Measurements from ENCODE around the gene L3MBTL4.
A peak's percentile ranks its signal among the peaks of the same experiment; 100 is the strongest.

Gene L3MBTL4

GRCh38 chr18:6249788-6250187 is 164.9 kb downstream of the L3MBTL4 start:
- DNase-seq (ENCODE audit: low spot score), result no peak

- no peak for DNase-seq (ENCODE audit: low spot score)
Measured at GRCh38 chr18:6249170-6249569, 165.5 kb downstream of the L3MBTL4 start.

GRCh38 chr18:6248017-6248416 is 166.7 kb downstream of the L3MBTL4 start:
- DNase-seq (ENCODE audit: low spot score), result no peak

- no peak for DNase-seq (ENCODE audit: low spot score)
Measured at GRCh38 chr18:6242004-6242403, 172.7 kb downstream of the L3MBTL4 start.

- no peak for DNase-seq (ENCODE audit: low spot score)
Measured at GRCh38 chr18:6239716-6240115, 175.0 kb downstream of the L3MBTL4 start.

GRCh38 chr18:6236258-6236657 is 178.5 kb downstream of the L3MBTL4 start:
- DNase-seq (ENCODE audit: low spot score), result no peak

- DNase-seq (ENCODE audit: low spot score), result no peak
Measured at GRCh38 chr18:6222271-6222670, 192.4 kb downstream of the L3MBTL4 start.

GRCh38 chr18:6221602-6222014 is 193.1 kb downstream of the L3MBTL4 start:
- no peak for DNase-seq (ENCODE audit: low spot score)

GRCh38 chr18:6220129-6220528 is 194.6 kb downstream of the L3MBTL4 start:
- DNase-seq (ENCODE audit: low spot score), result no peak

- peak; percentile 22 for DNase-seq (ENCODE audit: low spot score)
Measured at GRCh38 chr18:6219116-6219717, 195.5 kb downstream of the L3MBTL4 start.

- DNase-seq (ENCODE audit: low spot score), result no peak
Measured at GRCh38 chr18:6215888-6216287, 198.8 kb downstream of the L3MBTL4 start.

- DNase-seq (ENCODE audit: low spot score), result no peak
Measured at GRCh38 chr18:6211174-6211504, 203.6 kb downstream of the L3MBTL4 start.

GRCh38 chr18:6210349-6211173 is 204.2 kb downstream of the L3MBTL4 start:
- DNase-seq (ENCODE audit: low spot score), result no peak

GRCh38 chr18:6207941-6208340 is 206.8 kb downstream of the L3MBTL4 start:
- no peak for DNase-seq (ENCODE audit: low spot score)

- peak; percentile 81 for DNase-seq (ENCODE audit: low spot score)
Measured at GRCh38 chr18:6207116-6207515, 207.6 kb downstream of the L3MBTL4 start.

- no peak for DNase-seq (ENCODE audit: low spot score)
Measured at GRCh38 chr18:6205706-6206105, 209.0 kb downstream of the L3MBTL4 start.

- DNase-seq (ENCODE audit: low spot score), result no peak
Measured at GRCh38 chr18:6204476-6204875, 210.2 kb downstream of the L3MBTL4 start.

GRCh38 chr18:6203791-6204190 is 210.9 kb downstream of the L3MBTL4 start:
- peak; percentile 93 for DNase-seq (ENCODE audit: low spot score)

GRCh38 chr18:6202861-6203260 is 211.8 kb downstream of the L3MBTL4 start:
- no peak for DNase-seq (ENCODE audit: low spot score)

- DNase-seq (ENCODE audit: low spot score), result no peak
Measured at GRCh38 chr18:6200204-6200774, 214.4 kb downstream of the L3MBTL4 start.

GRCh38 chr18:6199777-6200176 is 214.9 kb downstream of the L3MBTL4 start:
- DNase-seq (ENCODE audit: low spot score), result no peak

- DNase-seq (ENCODE audit: low spot score), result no peak
Measured at GRCh38 chr18:6198585-6198984, 216.1 kb downstream of the L3MBTL4 start.

GRCh38 chr18:6194640-6195039 is 220.1 kb downstream of the L3MBTL4 start:
- DNase-seq (ENCODE audit: low spot score), result no peak
